ENCODE data around the gene HIPK1. TPM values are rescaled to one million over a fixed set of nuclear protein-coding genes. Genes with fewer than 3 reads are reported as not detected.

The HIPK1 gene
- total and polyA plus RNA-seq, 2 of the 13 experiments (the other 11 are each of a cell fraction or from before 2014, with no cell fraction given) = 20.8 to 33.4 TPM

DNA sequence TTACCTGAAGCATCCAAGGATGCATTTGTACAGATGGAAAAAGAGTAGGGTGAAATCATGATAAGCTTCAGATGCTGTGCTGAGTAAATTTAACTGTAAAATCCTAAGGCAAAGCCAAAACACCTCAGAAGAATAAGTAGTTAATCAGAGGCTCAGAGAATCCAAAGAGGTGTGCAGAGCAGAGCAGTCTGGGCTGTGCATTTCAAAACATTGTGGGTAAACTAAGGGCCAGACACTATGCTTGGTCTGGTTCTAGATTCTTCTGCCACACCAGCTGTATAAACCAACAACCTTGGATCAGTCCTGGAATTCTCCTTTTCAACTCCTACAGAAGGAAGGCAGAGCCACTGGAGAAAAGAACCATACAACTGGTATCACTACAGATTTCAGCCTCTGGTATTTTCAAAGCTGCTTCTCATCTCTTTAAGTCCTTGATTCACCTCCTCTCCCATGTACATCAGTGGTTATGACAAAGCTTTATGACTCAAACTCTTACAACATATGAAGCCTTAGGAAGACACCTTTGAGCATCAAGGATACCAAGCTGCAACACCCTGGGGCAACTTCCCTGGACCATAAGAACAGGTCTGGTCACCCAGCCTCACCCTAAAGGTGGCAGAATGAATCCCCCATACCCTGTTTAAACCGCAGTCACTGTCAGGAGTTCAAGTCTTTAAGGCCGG lies 11.6 kb upstream of the HIPK1 start:
- ATAC-seq = no peak
- FAIRE-seq = no peak
- TF ChIP-seq HES4 (CRISPR knock-in tag; IDR thresholded peaks at IDR 0.05; ENCODE audit: borderline replicate concordance) = no peak
- no peak for TF ChIP-seq BRCA1 (CRISPR knock-in tag; IDR thresholded peaks at IDR 0.05)
- no peak for TF ChIP-seq ZBTB7B (CRISPR knock-in tag; IDR thresholded peaks at IDR 0.05)
- TF ChIP-seq, protein P1, sequence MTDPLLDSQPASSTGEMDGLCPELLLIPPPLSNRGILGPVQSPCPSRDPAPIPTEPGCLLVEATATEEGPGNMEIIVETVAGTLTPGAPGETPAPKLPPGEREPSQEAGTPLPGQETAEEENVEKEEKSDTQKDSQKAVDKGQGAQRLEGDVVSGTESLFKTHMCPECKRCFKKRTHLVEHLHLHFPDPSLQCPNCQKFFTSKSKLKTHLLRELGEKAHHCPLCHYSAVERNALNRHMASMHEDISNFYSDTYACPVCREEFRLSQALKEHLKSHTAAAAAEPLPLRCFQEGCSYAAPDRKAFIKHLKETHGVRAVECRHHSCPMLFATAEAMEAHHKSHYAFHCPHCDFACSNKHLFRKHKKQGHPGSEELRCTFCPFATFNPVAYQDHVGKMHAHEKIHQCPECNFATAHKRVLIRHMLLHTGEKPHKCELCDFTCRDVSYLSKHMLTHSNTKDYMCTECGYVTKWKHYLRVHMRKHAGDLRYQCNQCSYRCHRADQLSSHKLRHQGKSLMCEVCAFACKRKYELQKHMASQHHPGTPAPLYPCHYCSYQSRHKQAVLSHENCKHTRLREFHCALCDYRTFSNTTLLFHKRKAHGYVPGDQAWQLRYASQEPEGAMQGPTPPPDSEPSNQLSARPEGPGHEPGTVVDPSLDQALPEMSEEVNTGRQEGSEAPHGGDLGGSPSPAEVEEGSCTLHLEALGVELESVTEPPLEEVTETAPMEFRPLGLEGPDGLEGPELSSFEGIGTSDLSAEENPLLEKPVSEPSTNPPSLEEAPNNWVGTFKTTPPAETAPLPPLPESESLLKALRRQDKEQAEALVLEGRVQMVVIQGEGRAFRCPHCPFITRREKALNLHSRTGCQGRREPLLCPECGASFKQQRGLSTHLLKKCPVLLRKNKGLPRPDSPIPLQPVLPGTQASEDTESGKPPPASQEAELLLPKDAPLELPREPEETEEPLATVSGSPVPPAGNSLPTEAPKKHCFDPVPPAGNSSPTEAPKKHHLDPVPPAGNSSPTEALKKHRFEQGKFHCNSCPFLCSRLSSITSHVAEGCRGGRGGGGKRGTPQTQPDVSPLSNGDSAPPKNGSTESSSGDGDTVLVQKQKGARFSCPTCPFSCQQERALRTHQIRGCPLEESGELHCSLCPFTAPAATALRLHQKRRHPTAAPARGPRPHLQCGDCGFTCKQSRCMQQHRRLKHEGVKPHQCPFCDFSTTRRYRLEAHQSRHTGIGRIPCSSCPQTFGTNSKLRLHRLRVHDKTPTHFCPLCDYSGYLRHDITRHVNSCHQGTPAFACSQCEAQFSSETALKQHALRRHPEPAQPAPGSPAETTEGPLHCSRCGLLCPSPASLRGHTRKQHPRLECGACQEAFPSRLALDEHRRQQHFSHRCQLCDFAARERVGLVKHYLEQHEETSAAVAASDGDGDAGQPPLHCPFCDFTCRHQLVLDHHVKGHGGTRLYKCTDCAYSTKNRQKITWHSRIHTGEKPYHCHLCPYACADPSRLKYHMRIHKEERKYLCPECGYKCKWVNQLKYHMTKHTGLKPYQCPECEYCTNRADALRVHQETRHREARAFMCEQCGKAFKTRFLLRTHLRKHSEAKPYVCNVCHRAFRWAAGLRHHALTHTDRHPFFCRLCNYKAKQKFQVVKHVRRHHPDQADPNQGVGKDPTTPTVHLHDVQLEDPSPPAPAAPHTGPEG (CRISPR knock-in tag; IDR thresholded peaks at IDR 0.05) = no peak
- no peak for TF ChIP-seq DRAP1 (CRISPR knock-in tag; IDR thresholded peaks at IDR 0.05)
- TF ChIP-seq, protein P2, sequence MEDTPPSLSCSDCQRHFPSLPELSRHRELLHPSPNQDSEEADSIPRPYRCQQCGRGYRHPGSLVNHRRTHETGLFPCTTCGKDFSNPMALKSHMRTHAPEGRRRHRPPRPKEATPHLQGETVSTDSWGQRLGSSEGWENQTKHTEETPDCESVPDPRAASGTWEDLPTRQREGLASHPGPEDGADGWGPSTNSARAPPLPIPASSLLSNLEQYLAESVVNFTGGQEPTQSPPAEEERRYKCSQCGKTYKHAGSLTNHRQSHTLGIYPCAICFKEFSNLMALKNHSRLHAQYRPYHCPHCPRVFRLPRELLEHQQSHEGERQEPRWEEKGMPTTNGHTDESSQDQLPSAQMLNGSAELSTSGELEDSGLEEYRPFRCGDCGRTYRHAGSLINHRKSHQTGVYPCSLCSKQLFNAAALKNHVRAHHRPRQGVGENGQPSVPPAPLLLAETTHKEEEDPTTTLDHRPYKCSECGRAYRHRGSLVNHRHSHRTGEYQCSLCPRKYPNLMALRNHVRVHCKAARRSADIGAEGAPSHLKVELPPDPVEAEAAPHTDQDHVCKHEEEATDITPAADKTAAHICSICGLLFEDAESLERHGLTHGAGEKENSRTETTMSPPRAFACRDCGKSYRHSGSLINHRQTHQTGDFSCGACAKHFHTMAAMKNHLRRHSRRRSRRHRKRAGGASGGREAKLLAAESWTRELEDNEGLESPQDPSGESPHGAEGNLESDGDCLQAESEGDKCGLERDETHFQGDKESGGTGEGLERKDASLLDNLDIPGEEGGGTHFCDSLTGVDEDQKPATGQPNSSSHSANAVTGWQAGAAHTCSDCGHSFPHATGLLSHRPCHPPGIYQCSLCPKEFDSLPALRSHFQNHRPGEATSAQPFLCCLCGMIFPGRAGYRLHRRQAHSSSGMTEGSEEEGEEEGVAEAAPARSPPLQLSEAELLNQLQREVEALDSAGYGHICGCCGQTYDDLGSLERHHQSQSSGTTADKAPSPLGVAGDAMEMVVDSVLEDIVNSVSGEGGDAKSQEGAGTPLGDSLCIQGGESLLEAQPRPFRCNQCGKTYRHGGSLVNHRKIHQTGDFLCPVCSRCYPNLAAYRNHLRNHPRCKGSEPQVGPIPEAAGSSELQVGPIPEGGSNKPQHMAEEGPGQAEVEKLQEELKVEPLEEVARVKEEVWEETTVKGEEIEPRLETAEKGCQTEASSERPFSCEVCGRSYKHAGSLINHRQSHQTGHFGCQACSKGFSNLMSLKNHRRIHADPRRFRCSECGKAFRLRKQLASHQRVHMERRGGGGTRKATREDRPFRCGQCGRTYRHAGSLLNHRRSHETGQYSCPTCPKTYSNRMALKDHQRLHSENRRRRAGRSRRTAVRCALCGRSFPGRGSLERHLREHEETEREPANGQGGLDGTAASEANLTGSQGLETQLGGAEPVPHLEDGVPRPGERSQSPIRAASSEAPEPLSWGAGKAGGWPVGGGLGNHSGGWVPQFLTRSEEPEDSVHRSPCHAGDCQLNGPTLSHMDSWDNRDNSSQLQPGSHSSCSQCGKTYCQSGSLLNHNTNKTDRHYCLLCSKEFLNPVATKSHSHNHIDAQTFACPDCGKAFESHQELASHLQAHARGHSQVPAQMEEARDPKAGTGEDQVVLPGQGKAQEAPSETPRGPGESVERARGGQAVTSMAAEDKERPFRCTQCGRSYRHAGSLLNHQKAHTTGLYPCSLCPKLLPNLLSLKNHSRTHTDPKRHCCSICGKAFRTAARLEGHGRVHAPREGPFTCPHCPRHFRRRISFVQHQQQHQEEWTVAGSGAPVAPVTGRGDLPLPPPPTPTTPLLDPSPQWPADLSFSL (CRISPR knock-in tag; IDR thresholded peaks at IDR 0.05) = no peak
- TF ChIP-seq, protein P3, sequence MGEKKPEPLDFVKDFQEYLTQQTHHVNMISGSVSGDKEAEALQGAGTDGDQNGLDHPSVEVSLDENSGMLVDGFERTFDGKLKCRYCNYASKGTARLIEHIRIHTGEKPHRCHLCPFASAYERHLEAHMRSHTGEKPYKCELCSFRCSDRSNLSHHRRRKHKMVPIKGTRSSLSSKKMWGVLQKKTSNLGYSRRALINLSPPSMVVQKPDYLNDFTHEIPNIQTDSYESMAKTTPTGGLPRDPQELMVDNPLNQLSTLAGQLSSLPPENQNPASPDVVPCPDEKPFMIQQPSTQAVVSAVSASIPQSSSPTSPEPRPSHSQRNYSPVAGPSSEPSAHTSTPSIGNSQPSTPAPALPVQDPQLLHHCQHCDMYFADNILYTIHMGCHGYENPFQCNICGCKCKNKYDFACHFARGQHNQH (CRISPR knock-in tag; IDR thresholded peaks at IDR 0.05) = no peak
- no peak for TF ChIP-seq ZNF496 (CRISPR knock-in tag; IDR thresholded peaks at IDR 0.05; ENCODE audit: insufficient replicate concordance)

More for the DNA sequence above, 11.6 kb upstream of the HIPK1 start:
- BruUV-seq (replicated peaks) = no TSS peak
- Histone ChIP-seq H3K36me3 (replicated peaks in 1 of 2; ENCODE audit: control insufficient read depth in 1 of 2, insufficient read depth in 2 of 2, low read length in 2 of 2) (0 out of 5 replicates have a peak, but pooled peaks cover 0 to 4% of the 10 kb centered on the region in 2 experiments), H2AFZ (ENCODE audit: low read length) (no peak overlapping the region), H3K4me2 (ENCODE audit: low read depth, low read length) (no peak overlapping the region), H3K9ac (ENCODE audit: insufficient read depth, low read depth, low read length) (no peak overlapping the region), H4K20me1 (ENCODE audit: insufficient read depth, low read length) (no peaks in the 10 kb centered on the region), H3K4me1 (ENCODE audit: insufficient read depth, low read length) (no peaks in the 10 kb centered on the region), H3K9me3 (ENCODE audit: low read length) (no peaks in the 10 kb centered on the region), H3K79me2 (ENCODE audit: insufficient read depth, low read length) (no peaks in the 10 kb centered on the region), H3K4me3 (replicated peaks in 1 of 3; ENCODE audit: insufficient read depth in 1 of 3, low read depth in 2 of 3, low read length in 3 of 3) (no peak overlapping the region), H3K27me3 (ENCODE audit: control insufficient read depth in 1 of 2, insufficient read depth in 2 of 2, low read length in 2 of 2) (peaks cover 0 to 2% of the 10 kb centered on the region in 2 experiments; a peak in 1 of 5 replicates), H3K27ac (ENCODE audit: extremely low read length, insufficient read depth, low read length) (no peak overlapping the region)
- WGBS (ENCODE audit: low lambda C conversion rate) = 61% methylated on average over 2 of the region's 2 CpGs
- DNase-seq (ENCODE audit: low spot score) = no peak
- ChIA-PET CTCF (ENCODE audit: low intra/inter-chr PET ratio, low total read pairs) (no interaction called here), POLR2A (no interaction called here)
- intact Hi-C loops (cut with micrococcal nuclease; ENCODE audit: unreplicated experiment) (no loop called here), in situ Hi-C loops (cut with HindIII; ENCODE audit: extremely low pct_ligation_motif_present, low pct_unique_long_range_greater_than_20kb) (no loop called here)
